PFSK-1 (cell line): Measurements from ENCODE around the gene ROBO4.

Source experiments
- FOXP2 ChIP-seq: optimal IDR thresholded peaks from 2 replicates; pipeline ENCODE3; 2011; ENCODE audit warnings: borderline replicate concordance, control low read depth, inconsistent platforms; ENCODE audit not compliant: insufficient read depth; ENCODE audit errors: extremely low read length, extremely low read depth
- POLR2AphosphoS5 ChIP-seq: IDR thresholded peaks from 2 replicates; pipeline ENCODE4 v1.6.1; 2012; ENCODE audit warnings: low read depth, mild to moderate bottlenecking, control low read depth, low read length, moderate library complexity
- REST ChIP-seq, 2 experiments: IDR thresholded peaks; 2 replicates each; pipeline versions ENCODE4 v1.6.1 to v1.8.0; 2011 to 2012; ENCODE audit warnings: low read depth in 2 of 2, low read length in 2 of 2, control low read depth in 1 of 2, inconsistent platforms in 1 of 2, mild to moderate bottlenecking in 1 of 2, moderate library complexity in 1 of 2; ENCODE audit not compliant: insufficient read depth in 1 of 2
- SIN3A ChIP-seq: IDR thresholded peaks from 2 replicates; pipeline ENCODE4 v1.6.1; 2012; ENCODE audit warnings: mild to moderate bottlenecking, low read length, moderate library complexity, borderline replicate concordance; ENCODE audit not compliant: insufficient read depth
- TAF1 ChIP-seq: IDR thresholded peaks from 2 replicates; pipeline ENCODE4 v1.6.1; 2012; ENCODE audit warnings: low read length, control low read depth, borderline replicate concordance; ENCODE audit not compliant: insufficient read depth

ROBO4 gene

DNA sequence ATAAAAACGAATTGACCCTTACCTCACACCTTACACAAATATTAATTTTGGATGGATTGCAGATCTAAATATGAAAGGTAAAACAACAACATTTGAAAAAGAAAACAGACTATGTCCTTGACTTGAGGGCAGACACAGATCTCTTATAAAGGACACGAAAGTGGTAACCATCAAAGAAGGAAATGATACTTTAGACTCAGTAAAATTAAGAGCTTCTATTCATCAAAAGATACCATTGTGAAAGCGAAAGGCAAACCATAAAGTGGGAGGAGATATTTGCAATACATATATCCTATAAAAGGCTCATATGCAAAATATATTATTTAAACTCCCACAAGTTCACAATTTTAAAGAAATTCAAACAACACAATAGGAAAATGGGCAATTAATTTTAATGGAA lies 33.1 kb upstream of the ROBO4 start:
- TF ChIP-seq REST (IDR thresholded peaks at IDR 0.05; ENCODE audit: insufficient read depth in 1 of 2, low read depth in 2 of 2, low read length in 2 of 2) (no peak), TAF1 (no peak), SIN3A (no peak), FOXP2 (no peak), POLR2AphosphoS5 (no peak)

DNA sequence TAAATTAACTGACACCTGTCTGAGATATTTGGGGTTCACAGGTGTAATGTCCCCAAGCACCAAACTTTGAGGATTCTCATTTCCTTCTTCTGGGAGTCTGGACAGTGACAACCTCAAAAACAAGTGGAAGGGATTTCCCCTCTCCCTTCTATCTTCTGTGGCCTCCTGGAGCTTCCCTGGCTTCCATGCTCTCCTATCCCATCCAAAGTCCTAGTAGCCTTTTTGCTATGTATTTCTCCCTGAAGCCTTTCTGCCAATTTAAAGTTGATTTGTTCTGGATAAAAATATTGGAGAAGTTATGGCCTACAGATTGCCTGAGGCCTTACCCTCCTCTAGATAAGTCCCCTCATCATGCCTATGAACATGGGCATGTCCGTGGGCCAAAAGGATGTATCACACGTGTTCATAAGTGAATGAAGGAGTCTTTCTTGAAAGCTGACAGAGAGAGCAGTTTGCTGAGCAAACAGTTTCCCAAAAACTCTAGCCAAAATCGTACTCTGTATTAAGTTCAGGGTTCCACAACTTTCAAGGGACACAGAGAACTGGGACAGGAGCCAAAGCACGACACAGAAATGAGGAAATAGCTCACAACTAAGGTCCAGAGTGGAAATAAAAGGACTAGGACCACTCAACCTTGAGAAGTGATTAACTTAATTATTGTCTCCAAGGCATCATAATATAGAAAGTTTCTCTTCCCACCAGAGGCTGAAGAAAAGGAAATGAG lies 31.4 kb upstream of the ROBO4 start:
- TF ChIP-seq FOXP2: no peak
- TF ChIP-seq REST (IDR thresholded peaks at IDR 0.05; ENCODE audit: insufficient read depth in 1 of 2, low read depth in 2 of 2, low read length in 2 of 2): no peak

- TF ChIP-seq POLR2AphosphoS5 (no peak), REST (IDR thresholded peaks at IDR 0.05; ENCODE audit: insufficient read depth in 1 of 2, low read depth in 2 of 2, low read length in 2 of 2) (no peak), FOXP2 (no peak), SIN3A (no peak), TAF1 (no peak)
These were observed 25.6 kb upstream of the ROBO4 start for GRCh38 chr11:124923296-124923695.

GRCh38 chr11:124922831-124923230 lies 25.2 kb upstream of the ROBO4 start:
- TF ChIP-seq TAF1: no peak
- TF ChIP-seq POLR2AphosphoS5: no peak
- TF ChIP-seq SIN3A: no peak
- TF ChIP-seq FOXP2: no peak
- TF ChIP-seq REST (IDR thresholded peaks at IDR 0.05; ENCODE audit: insufficient read depth in 1 of 2, low read depth in 2 of 2, low read length in 2 of 2): no peak
